NCI-H524 treated with DMSO at 0.1 percent for 48 hours (cell line): ENCODE measurements around the gene MAP1LC3A.

ENCODE experiments used
- DNase-seq: peaks from one replicate; lab custom pipeline; 2025; lab: John Stamatoyannopoulos, UW

MAP1LC3A gene

GRCh38 chr20:34577061-34577460 lies 18.5 kb downstream of the MAP1LC3A start:
- DNase-seq, result no peak

- no peak for DNase-seq
Observed at GRCh38 chr20:34578025-34578424, 19.5 kb downstream of the MAP1LC3A start.

- DNase-seq, result no peak
Observed at GRCh38 chr20:34578521-34578920, 20.0 kb downstream of the MAP1LC3A start.

DNA sequence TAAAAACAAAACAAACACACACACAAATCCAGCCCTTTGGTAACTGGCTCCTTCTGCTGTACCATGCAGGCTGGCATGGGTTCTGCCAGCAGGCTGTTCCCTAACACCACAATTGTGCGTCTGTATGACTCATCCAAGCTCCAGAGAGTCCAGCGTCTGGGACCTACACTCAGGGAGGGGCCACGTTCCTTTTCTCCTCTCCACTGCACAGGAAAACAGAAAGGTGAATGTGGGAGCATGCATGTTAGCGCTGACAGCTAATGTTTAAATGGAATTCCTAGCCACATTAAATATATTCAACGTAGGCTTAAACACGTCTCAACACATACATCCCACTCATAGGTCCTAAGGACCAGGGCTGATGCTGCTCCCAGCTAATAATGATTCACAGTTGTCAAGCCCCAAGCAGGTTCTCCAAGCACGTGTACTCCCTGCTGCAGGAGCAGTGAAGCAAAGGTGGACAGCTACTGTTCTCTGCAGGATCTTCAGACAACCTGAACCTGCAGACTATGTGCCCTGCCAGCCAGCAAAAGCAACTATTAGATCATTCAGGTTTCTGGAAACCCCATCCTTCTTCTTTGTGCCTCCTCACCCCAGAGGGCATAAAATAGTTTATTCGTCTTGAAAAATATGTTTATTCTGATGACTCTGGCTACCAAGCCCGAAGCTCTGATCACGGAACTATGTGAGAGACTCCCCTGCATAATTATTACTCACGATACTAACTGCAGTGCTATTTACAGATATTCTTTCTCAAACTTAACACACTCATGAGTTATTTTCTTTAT lies 20.9 kb downstream of the MAP1LC3A start:
- no peak for DNase-seq

GRCh38 chr20:34579979-34580940 lies 21.7 kb downstream of the MAP1LC3A start:
- DNase-seq, result no peak

DNA sequence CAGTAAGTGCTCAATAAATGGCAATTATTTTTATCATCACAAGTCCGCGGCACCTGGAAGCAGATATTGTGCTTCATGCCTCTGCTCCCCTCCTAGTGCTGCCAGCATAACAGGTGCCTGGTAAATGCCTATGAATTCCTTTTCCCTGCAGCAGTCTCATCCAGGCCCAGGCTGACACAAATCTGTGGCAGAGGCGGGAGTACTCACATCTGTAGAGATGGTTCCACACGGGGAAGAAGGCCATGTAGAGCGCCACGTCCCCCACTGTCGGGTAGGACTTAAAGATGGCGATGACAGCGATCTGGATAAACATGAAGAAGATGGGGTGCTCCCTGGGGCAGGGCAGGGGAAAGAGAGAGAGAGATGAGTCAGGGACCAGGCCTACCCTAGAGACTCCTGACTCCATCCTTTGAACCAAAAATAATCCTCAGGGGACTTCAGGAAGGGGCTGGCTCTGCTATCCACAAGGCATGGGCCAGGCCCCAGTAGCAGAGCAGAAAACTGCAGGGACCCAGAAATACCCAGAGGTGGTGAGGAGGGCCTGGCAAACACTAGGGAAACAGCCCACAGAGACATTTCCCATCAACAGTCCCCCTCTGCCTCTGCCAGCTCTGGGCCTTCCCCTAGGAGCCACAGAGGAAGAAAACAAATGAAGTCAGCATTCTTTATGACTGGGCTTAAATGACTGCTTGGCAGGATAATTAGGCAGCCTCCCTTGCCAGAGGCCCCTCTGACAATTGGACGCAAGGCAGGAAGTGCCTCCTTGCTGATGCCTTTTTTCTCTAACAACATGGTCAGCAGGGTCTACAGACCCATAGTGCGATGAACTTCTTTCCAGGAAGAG lies 23.0 kb downstream of the MAP1LC3A start:
- DNase-seq, result no peak

DNA sequence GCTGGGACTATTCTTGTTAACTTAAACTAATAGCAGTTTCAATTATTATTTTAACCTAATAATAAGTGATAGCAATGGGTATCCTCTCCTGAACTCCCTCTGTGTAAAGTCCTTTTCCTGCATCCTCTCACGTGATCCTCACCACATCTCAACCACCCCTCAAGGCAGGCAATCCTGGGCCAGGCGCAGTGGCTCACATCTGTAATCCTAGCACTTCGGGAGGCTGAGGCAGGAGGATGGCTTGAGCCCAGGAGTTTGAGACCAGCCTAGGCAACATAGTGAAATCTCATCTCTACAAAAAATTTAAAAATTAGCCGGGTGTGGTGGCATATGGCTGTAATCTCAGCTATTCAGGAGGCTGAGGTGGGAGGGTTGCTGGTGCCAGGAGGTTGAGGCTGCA lies 23.7 kb downstream of the MAP1LC3A start:
- no peak for DNase-seq

DNA sequence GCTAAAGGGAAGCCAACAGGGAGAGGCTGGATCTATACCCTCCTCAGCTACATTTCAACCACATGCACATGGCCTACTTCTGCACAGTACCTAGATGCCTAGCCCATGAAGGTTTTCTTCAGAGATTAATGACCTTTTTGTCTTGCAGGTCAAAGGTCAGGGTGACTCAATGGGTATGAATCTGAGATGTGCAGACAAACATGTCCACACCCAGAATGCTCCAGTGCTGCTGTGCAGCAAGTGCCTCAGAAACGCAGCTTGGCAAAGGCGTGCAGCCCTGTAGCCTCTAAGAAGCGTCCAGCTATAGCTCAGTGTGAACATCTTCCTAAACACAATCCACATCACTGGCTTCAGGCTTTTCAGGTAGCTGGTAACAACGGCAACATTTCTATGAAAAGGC lies 24.4 kb downstream of the MAP1LC3A start:
- DNase-seq, result no peak

GRCh38 chr20:34583544-34583943 lies 25.0 kb downstream of the MAP1LC3A start:
- no peak for DNase-seq

- DNase-seq, result no peak
Observed at GRCh38 chr20:34585019-34585418, 26.5 kb downstream of the MAP1LC3A start.

GRCh38 chr20:34586488-34587163 lies 28.1 kb downstream of the MAP1LC3A start:
- no peak for DNase-seq

GRCh38 chr20:34595377-34596184 lies 37.1 kb downstream of the MAP1LC3A start:
- DNase-seq, result no peak

- no peak for DNase-seq
Observed at GRCh38 chr20:34600892-34601653, 42.6 kb downstream of the MAP1LC3A start.

DNA sequence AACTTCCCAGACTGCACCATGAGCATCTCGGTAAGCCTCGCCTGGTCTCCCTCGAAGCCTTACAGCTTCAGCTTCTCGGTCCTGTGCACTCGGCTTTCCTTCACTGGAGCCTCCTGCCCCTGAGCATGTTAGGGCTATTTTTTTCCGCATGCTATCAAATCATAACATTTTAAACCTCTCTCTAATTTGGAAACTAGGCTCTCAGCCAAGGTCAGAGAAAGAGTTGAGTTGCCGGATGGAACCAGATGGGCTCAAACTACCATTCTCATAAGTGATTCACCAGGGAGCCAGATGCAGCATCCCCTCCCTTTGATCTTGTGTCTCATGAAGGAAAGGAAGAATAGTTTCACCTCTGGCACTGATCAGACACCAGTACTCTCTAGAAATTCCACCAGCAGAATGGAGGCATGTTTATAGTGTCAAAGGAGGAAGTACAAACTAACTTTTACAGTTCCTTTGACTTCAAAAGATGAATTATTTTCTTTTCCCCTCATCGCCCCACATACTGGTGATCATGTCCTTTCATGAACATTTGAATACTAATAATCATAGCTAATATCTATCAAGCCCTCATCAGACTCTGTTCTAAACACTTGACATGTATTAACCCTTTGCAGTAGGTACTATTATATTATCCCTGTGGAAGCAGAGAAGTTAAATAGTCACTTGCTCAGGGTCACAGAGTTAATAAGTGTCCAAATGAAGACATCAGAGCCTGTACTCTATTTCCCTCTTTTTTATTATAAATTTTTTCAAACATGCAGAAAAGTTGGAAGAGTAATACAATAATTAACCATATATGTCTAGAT lies 46.7 kb downstream of the MAP1LC3A start:
- DNase-seq, result peak; percentile 50

GRCh38 chr20:34607066-34607465 lies 48.5 kb downstream of the MAP1LC3A start:
- no peak for DNase-seq
